Lung (tissue), 12 donors: ENCODE results near the gene KHNYN. TPM values are rescaled to one million over a fixed set of nuclear protein-coding genes. Genes with fewer than 3 reads are reported as not detected.

ENCODE experiments used
- ATAC-seq: fragments of 200-7000 bp; cut with Tn5 transposase; one replicate; pipeline ENCODE4 v1.9.1; 2020; ENCODE audit warnings: moderate number of reproducible peaks; ENCODE audit not compliant: insufficient read depth, low FRiP score
- DNase-seq, 3 donors: peaks; one replicate each; pipeline ENCODE4 v3.0.0-alpha.2; 2013 to 2017
- H3K27ac ChIP-seq, 2 donors: one replicate each; pipeline ENCODE4 v1.5.1; 2013; ENCODE audit warnings: mild to moderate bottlenecking in 2 of 2, moderate library complexity in 2 of 2, control low read depth in 1 of 2, inconsistent platforms in 1 of 2, low read depth in 1 of 2, low read length in 1 of 2
- H3K27me3 ChIP-seq, 3 donors: one replicate each; pipeline ENCODE4 v1.5.1; 2013; ENCODE audit warnings: low read length in 2 of 3; ENCODE audit not compliant: control insufficient read depth in 3 of 3, insufficient read depth in 3 of 3
- H3K36me3 ChIP-seq, 4 donors: one replicate each; pipeline ENCODE4 v1.5.1; 2013; ENCODE audit warnings: low read length in 4 of 4, mild to moderate bottlenecking in 1 of 4, moderate library complexity in 1 of 4; ENCODE audit not compliant: control insufficient read depth in 4 of 4, insufficient read depth in 4 of 4
- H3K4me1 ChIP-seq, 5 donors: one replicate each; pipeline ENCODE4 v1.5.1; 2013; ENCODE audit warnings: low read length in 5 of 5, mild to moderate bottlenecking in 2 of 5, moderate library complexity in 1 of 5; ENCODE audit not compliant: control insufficient read depth in 5 of 5, insufficient read depth in 5 of 5
- H3K4me3 ChIP-seq: one replicate; pipeline ENCODE4 v1.5.1; 2013; ENCODE audit warnings: mild to moderate bottlenecking, control low read depth, moderate library complexity
- H3K9ac ChIP-seq, 2 donors: one replicate each; pipeline ENCODE4 v1.5.1; 2013; ENCODE audit warnings: low read length in 2 of 2, control low read depth in 1 of 2; ENCODE audit not compliant: insufficient read depth in 1 of 2
- H3K9me3 ChIP-seq, 4 donors: one replicate each; pipeline ENCODE4 v1.5.1; 2013; ENCODE audit warnings: low read length in 3 of 4, mild to moderate bottlenecking in 1 of 4, moderate library complexity in 1 of 4; ENCODE audit not compliant: control insufficient read depth in 4 of 4, insufficient read depth in 3 of 4
- CTCF ChIP-seq: IDR thresholded peaks from 2 replicates; pipeline ENCODE4 v1.5.1; 2012; ENCODE audit warnings: mild to moderate bottlenecking; ENCODE audit errors: control extremely low read depth, extremely low read depth
- WGBS, 2 donors: extraction: QIAGEN DNeasy Blood & Tissue Kit; methylation state at CpG; one replicate each; pipeline ENCODE4 v1.1.7; 2013; 5-methylcytosine and 5-hydroxymethylcytosine counted together
- polyA plus RNA-seq, 2 donors: library from polyadenylated mRNA; stranded (reverse); fragments of 200-250 nt; gene quantifications; one replicate each; pipeline ENCODE4 v1.2.1, GENCODE V29; 2013
- total RNA-seq, 2 donors: library from RNA; depleted of rRNA in 1 of 2; stranded (reverse); fragments of >200 nt in 1 of 2; gene quantifications; one replicate each; pipeline ENCODE4 v1.2.1, GENCODE V29; 2014 to 2021
- donor health status: control.
- donor health status: control.
- donor health status: Bipolar disorder and iron deficiency.
- donor health status: healthy.
- donor health status: DM: yes; HTN: yes; CAD: no.

KHNYN gene
- total and polyA plus RNA-seq, 4 donors: 27.0 to 60.2 (median 41.1) TPM

GRCh38 chr14:24428628-24429394, 943 bp upstream of the KHNYN start:
- H3K27me3 ChIP-seq: no peaks in the 10 kb centered on the region
- peak overlapping the region; percentile 97 to 99 for H3K27ac ChIP-seq
- no peak for TF ChIP-seq CTCF
- no peaks in the 10 kb centered on the region for H3K9me3 ChIP-seq
- peaks cover 0 to 33% (median 15%) of the 10 kb centered on the region in 5 donors for H3K4me1 ChIP-seq
- H3K9ac ChIP-seq: peak overlapping the region; percentile 77 to 89
- ATAC-seq: no peak
- WGBS, 2 donors: 88 to 99% methylated on average over 13 to 18 of the region's 18 CpGs
- H3K36me3 ChIP-seq: peaks cover 0 to 20% (median 15%) of the 10 kb centered on the region in 4 donors
- no peak overlapping the region for H3K4me3 ChIP-seq
- DNase-seq: peak in 2 of 3 donors; percentile 55 to 56

- peak overlapping the region; percentile 97 to 99 for H3K27ac ChIP-seq
- H3K9ac ChIP-seq: peak overlapping the region; percentile 77 to 83
- H3K9me3 ChIP-seq: no peaks in the 10 kb centered on the region
- 0% methylated on average over 18 to 28 of the region's 28 CpGs for WGBS, 2 donors
- peak; percentile 84 to 89 (median 86) for DNase-seq
- peaks cover 0 to 20% (median 17%) of the 10 kb centered on the region in 4 donors for H3K36me3 ChIP-seq
- ATAC-seq: peak; percentile 88
- H3K27me3 ChIP-seq: no peaks in the 10 kb centered on the region
- TF ChIP-seq CTCF: no peak
- H3K4me1 ChIP-seq: peaks cover 0 to 33% (median 15%) of the 10 kb centered on the region in 5 donors
- H3K4me3 ChIP-seq: peak overlapping the region; percentile 55
Observed at GRCh38 chr14:24430143-24430681, 458 bp downstream of the KHNYN start.

- ATAC-seq: no peak
- H3K9me3 ChIP-seq: no peaks in the 10 kb centered on the region
- no peaks in the 10 kb centered on the region for H3K27me3 ChIP-seq
- peak overlapping the region; percentile 55 for H3K4me3 ChIP-seq
- H3K27ac ChIP-seq: peak overlapping the region; percentile 97 to 99
- H3K9ac ChIP-seq: peak overlapping the region; percentile 77 to 83
- H3K36me3 ChIP-seq: peaks cover 0 to 23% (median 20%) of the 10 kb centered on the region in 4 donors
- peaks cover 0 to 28% (median 15%) of the 10 kb centered on the region in 5 donors for H3K4me1 ChIP-seq
- TF ChIP-seq CTCF: no peak
- peak; percentile 37 to 44 (median 42) for DNase-seq
- 15 to 20% methylated on average over 17 to 19 of the region's 19 CpGs for WGBS, 2 donors
Observed at GRCh38 chr14:24430682-24431568, 1.2 kb downstream of the KHNYN start.
